Lower leg skin (tissue), 4 donors: ENCODE measurements around the gene CCDC57. TPM values are rescaled to one million over a fixed set of nuclear protein-coding genes. Genes with fewer than 3 reads are reported as not detected.

Experiments
- DNase-seq, 2 donors: peaks; one replicate each; pipeline ENCODE4 v3.0.0-alpha.2; 2019; ENCODE audit warnings: low spot score in 2 of 2
- H3K4me3 ChIP-seq: fragments of 200-600 bp; sonication (generic); 2 replicates; pipeline ENCODE4 v1.5.1; 2017; ENCODE audit warnings: mild to moderate bottlenecking, low read depth; ENCODE audit not compliant: poor library complexity, severe bottlenecking
- POLR2A ChIP-seq, 2 donors: fragments of 450-650 bp; IDR thresholded peaks; one replicate each; pipeline ENCODE4 v1.6.1; 2016 to 2017; ENCODE audit warnings: antibody characterized with exemption in 2 of 2, mild to moderate bottlenecking in 1 of 2, moderate library complexity in 1 of 2
- WGBS, 2 donors: methylation state at CpG; one replicate each; pipeline ENCODE4 v1.1.5; 2018; 5-methylcytosine and 5-hydroxymethylcytosine counted together
- intact Hi-C: fragments of 100-400 bp; cut with DNase I; formaldehyde crosslinking; loops from one replicate; pipeline ENCODE4 v1.15.0; 2023; ENCODE audit warnings: low total_unique reads
- total RNA-seq, 4 donors: library from RNA; depleted of rRNA; stranded (reverse); fragments of >200 nt; gene quantifications; one replicate each; pipeline ENCODE4 v1.1.0, GENCODE V29; 2016
- TF ChIP-seq, protein P1 (sequence below), 3 donors: fragments of 450-650 bp; IDR thresholded peaks; one replicate each; pipeline ENCODE4 v1.5.1; 2016; ENCODE audit warnings: antibody characterized with exemption in 3 of 3, mild to moderate bottlenecking in 3 of 3, moderate library complexity in 2 of 3

The CCDC57 gene
- total RNA-seq, 4 donors from 2014 or later: 16.0 to 33.5 (median 31.5) TPM

- TF ChIP-seq POLR2A (IDR thresholded peaks at IDR 0.05): no peak
- TF ChIP-seq, protein P1, sequence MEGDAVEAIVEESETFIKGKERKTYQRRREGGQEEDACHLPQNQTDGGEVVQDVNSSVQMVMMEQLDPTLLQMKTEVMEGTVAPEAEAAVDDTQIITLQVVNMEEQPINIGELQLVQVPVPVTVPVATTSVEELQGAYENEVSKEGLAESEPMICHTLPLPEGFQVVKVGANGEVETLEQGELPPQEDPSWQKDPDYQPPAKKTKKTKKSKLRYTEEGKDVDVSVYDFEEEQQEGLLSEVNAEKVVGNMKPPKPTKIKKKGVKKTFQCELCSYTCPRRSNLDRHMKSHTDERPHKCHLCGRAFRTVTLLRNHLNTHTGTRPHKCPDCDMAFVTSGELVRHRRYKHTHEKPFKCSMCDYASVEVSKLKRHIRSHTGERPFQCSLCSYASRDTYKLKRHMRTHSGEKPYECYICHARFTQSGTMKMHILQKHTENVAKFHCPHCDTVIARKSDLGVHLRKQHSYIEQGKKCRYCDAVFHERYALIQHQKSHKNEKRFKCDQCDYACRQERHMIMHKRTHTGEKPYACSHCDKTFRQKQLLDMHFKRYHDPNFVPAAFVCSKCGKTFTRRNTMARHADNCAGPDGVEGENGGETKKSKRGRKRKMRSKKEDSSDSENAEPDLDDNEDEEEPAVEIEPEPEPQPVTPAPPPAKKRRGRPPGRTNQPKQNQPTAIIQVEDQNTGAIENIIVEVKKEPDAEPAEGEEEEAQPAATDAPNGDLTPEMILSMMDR (IDR thresholded peaks at IDR 0.05): no peak
- 87 to 96% methylated on average over 3 to 9 of the region's 9 CpGs for WGBS, 2 donors
- no peak for DNase-seq
- intact Hi-C loops: no loop called here
- H3K4me3 ChIP-seq: no peak overlapping the region
Measured at GRCh38 chr17:82062984-82063368, 149.7 kb downstream of the CCDC57 start.

DNA sequence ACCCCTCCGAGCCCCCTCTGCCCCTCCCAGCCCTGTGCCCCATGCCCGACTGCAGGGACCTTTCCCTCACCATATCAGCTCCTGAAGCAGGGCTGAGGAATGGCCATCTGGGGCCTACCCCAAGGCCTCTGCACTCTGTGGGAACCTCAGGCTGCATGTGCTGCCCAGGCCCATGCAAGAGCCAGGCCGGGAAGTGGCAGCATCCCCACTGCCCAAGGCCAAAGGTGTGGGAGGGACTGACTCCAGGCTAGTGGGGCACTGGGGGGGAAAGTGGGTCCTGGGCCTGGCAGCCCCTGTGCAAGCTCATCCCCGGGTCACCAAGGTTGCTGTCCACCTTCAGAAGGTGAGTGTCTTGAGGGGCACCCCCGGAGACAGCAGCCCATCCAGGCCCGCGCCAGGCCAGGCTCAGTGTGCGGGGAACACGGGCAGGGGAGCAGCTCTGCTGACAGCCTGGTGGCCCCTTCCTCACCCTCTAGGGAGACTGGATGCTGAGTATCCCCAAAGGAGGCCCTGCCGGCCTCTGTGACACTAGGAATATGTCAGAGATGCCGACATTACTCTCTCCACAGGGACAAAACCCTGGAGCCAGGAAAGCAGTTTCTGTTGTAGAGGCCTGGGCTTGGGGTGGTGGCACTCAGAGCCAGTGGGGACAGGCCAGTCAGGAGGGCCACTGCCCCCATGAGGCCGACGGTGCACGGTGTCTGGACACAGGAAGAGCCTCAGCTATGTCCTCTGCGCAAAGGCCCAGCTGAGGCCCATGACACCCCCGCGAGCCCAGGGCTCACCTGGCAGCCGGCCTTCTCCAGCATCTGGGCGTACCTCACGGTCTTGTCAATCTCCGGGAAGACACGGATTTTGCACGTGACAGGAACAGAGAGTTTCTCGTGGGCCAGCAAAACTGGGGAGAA, 150.3 kb downstream of the CCDC57 start:
- DNase-seq: no peak
- TF ChIP-seq POLR2A (IDR thresholded peaks at IDR 0.05): no peak
- no peak overlapping the region for H3K4me3 ChIP-seq
- WGBS, 2 donors: 85 to 87% methylated on average over 22 of the region's 24 CpGs
- intact Hi-C loops: no loop called here

- WGBS, 2 donors: 82 to 87% methylated on average over 21 to 27 of the region's 34 CpGs
- H3K4me3 ChIP-seq: no peak overlapping the region
- no peak for DNase-seq
- intact Hi-C loops: no loop called here
- TF ChIP-seq, protein P1 (IDR thresholded peaks at IDR 0.05): no peak
- TF ChIP-seq POLR2A (IDR thresholded peaks at IDR 0.05): no peak
Measured at GRCh38 chr17:82061047-82061925, 151.4 kb downstream of the CCDC57 start.

DNA sequence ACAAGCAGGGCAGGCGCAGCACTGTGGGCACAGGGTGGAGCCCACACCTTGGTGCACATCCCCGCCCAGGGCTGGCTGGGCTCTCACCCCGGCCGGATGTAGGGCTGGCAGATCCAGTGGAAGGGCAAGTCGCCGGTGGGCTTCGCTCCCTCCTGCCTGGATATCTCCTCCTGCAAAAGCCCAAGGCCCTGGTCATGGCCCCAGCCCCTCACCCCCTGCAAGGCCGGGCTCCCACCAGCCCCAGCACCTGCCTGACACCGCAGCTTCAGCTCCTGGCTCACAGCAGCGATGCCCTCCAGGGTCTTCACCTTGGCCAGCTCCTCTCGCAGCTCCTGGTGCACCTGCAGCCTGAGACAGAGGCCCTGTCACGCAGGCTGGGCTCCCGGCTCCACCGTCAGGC, 152.0 kb downstream of the CCDC57 start:
- WGBS, 2 donors: 92 to 93% methylated on average over 3 to 14 of the region's 14 CpGs
- DNase-seq: no peak
- H3K4me3 ChIP-seq: no peak overlapping the region
- TF ChIP-seq POLR2A (IDR thresholded peaks at IDR 0.05): no peak
- TF ChIP-seq, protein P1 (IDR thresholded peaks at IDR 0.05): no peak
- intact Hi-C loops: no loop called here

DNA sequence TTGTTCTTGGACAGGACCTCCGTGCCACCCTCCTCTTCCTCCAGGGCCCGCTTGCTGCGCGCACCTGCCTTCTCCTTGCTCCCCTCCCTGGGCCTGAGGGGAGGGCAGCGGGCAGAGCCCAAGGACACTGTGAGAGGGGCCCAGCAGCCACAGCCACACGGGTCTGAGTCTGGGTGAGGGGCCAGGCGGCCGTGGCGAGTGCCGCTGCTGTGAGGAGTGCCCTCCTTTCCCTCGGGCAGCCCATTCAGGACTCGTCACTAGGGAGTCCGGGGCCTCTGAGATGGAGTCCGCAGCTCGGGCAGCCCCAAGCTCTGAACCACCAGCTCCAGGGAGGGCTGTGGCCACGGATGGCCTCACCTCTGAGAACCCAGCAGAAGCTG, 152.7 kb downstream of the CCDC57 start:
- no peak overlapping the region for H3K4me3 ChIP-seq
- no peak for DNase-seq
- intact Hi-C loops: no loop called here
- TF ChIP-seq POLR2A (IDR thresholded peaks at IDR 0.05): no peak
- TF ChIP-seq, protein P1 (IDR thresholded peaks at IDR 0.05): no peak
- WGBS, 2 donors: 81 to 82% methylated on average over 16 of the region's 16 CpGs
